Fibroblast of peridontal ligament (primary cell): ENCODE data around the gene HBEGF.
A peak's percentile ranks its signal among the peaks of the same experiment; 100 is the strongest.
"Not testable (repeated sequence)": the region's sequence is repeated elsewhere in the genome, so short reads cannot be mapped to it uniquely, and the experiment has no call there.

Experiments
- DNase-seq: peaks from one replicate; pipeline ENCODE4 v3.0.0-alpha.2; 2010; ENCODE audit errors: extremely low read depth

HBEGF gene

GRCh38 chr5:140360681-140361479, 14.5 kb upstream of the HBEGF start:
- no peak for DNase-seq

GRCh38 chr5:140360101-140360500, 13.7 kb upstream of the HBEGF start, which contains the start of gene SLC4A9:
SLC4A9 (plus strand) TSS chr5:140360194; CDS start chr5:140360237, 43 bp downstream.
- no peak for DNase-seq

- peak; percentile 50 for DNase-seq
Measured at GRCh38 chr5:140358738-140359310, 12.4 kb upstream of the HBEGF start.

- DNase-seq, result peak; percentile 84
Measured at GRCh38 chr5:140357726-140358093, 11.3 kb upstream of the HBEGF start.

- no peak for DNase-seq
Measured at GRCh38 chr5:140356853-140357725, 10.7 kb upstream of the HBEGF start.

GRCh38 chr5:140355546-140355945, 9.1 kb upstream of the HBEGF start:
- no peak for DNase-seq

GRCh38 chr5:140351609-140352334, 5.4 kb upstream of the HBEGF start:
- DNase-seq, result peak; percentile 87

- peak; percentile 31 for DNase-seq
Measured at GRCh38 chr5:140349244-140349643, 2.8 kb upstream of the HBEGF start.

GRCh38 chr5:140348104-140348503, 1.7 kb upstream of the HBEGF start:
- DNase-seq, result no peak

- no peak for DNase-seq
Measured at GRCh38 chr5:140347360-140347759, 957 bp upstream of the HBEGF start.

- DNase-seq, result peak; percentile 61
Measured at GRCh38 chr5:140345919-140346347, 470 bp downstream of the HBEGF start.

- no peak for DNase-seq
Measured at GRCh38 chr5:140344683-140345423, 1.6 kb downstream of the HBEGF start.

- DNase-seq, result not testable (repeated sequence)
Measured at GRCh38 chr5:140343849-140344248, 2.6 kb downstream of the HBEGF start.

GRCh38 chr5:140342896-140343295, 3.5 kb downstream of the HBEGF start:
- no peak for DNase-seq

GRCh38 chr5:140342287-140342686, 4.1 kb downstream of the HBEGF start:
- no peak for DNase-seq

GRCh38 chr5:140341591-140341990, 4.8 kb downstream of the HBEGF start:
- DNase-seq, result no peak

- DNase-seq, result no peak
Measured at GRCh38 chr5:140340605-140341121, 5.7 kb downstream of the HBEGF start.

GRCh38 chr5:140339636-140340035, 6.8 kb downstream of the HBEGF start:
- DNase-seq, result no peak

- no peak for DNase-seq
Measured at GRCh38 chr5:140338908-140339307, 7.5 kb downstream of the HBEGF start.

GRCh38 chr5:140338336-140338735, 8.1 kb downstream of the HBEGF start:
- no peak for DNase-seq

GRCh38 chr5:140337880-140338279, 8.5 kb downstream of the HBEGF start:
- DNase-seq, result no peak
